Immature natural killer cell (primary cell): Measurements from ENCODE around the gene PRDM8. TPM values are rescaled to one million over a fixed set of nuclear protein-coding genes. Genes with fewer than 3 reads are reported as not detected.

Source experiments
- DNase-seq, 3 donors: peaks; one replicate each; pipeline ENCODE4 v3.0.0; 2022; ENCODE audit warnings: mixed read lengths in 1 of 3
- H3K27ac Mint-ChIP-seq, 6 donors: one replicate each; pipeline ENCODE4 v1.8.0; 2020; ENCODE audit warnings: mixed read lengths in 6 of 6, mild to moderate bottlenecking in 5 of 6, inconsistent platforms in 4 of 6, moderate library complexity in 3 of 6
- H3K27me3 Mint-ChIP-seq, 3 donors: one replicate each; pipeline ENCODE4 v1.8.0; 2020 to 2021; ENCODE audit warnings: low read depth in 3 of 3, mild to moderate bottlenecking in 3 of 3, mixed read lengths in 3 of 3, moderate library complexity in 3 of 3, inconsistent platforms in 1 of 3
- H3K36me3 Mint-ChIP-seq, 3 donors: one replicate each; pipeline ENCODE4 v1.8.0; 2020; ENCODE audit warnings: mixed read lengths in 3 of 3, inconsistent platforms in 2 of 3, mild to moderate bottlenecking in 2 of 3
- H3K4me1 Mint-ChIP-seq, 2 donors: one replicate each; pipeline ENCODE4 v1.8.0; 2020; ENCODE audit warnings: inconsistent platforms in 2 of 2, mild to moderate bottlenecking in 2 of 2, mixed read lengths in 2 of 2, moderate library complexity in 1 of 2
- H3K4me3 Mint-ChIP-seq, 5 donors: one replicate each; pipeline ENCODE4 v1.8.0; 2020; ENCODE audit warnings: mild to moderate bottlenecking in 5 of 5, mixed read lengths in 5 of 5, inconsistent platforms in 3 of 5, moderate library complexity in 3 of 5
- H3K9me3 Mint-ChIP-seq, 6 donors: one replicate each; pipeline ENCODE4 v1.8.0; 2020; ENCODE audit warnings: mild to moderate bottlenecking in 6 of 6, mixed read lengths in 6 of 6, inconsistent platforms in 4 of 6, moderate library complexity in 3 of 6
- polyA plus RNA-seq, 3 donors: library from polyadenylated mRNA; unstranded; fragments of 300-500 nt; fragmentation: Illumina TruSeq; gene quantifications; one replicate each; pipeline ENCODE4 v1.2.3, GENCODE V29; 2021

Gene PRDM8
- polyA plus RNA-seq, result 1 to 10 TPM; 1.6 to 2.7 (median 1.9) TPM

GRCh38 chr4:80196922-80197573 is at the start of gene PRDM8:
PRDM8 (plus strand) TSS chr4:80197503; CDS start chr4:80200081, 2,578 bp downstream.
- Mint-ChIP-seq H3K27ac (no peak within 1 kb of the TSS), H3K9me3 (no peaks in the 10 kb centered on the region), H3K27me3 (peaks cover 16 to 25% (median 18%) of the 10 kb centered on the region in 3 donors), H3K4me1 (peaks cover 17 to 22% of the 10 kb centered on the region in 2 donors), H3K4me3 (peak within 1 kb of the TSS in 2 of 5 donors; percentile 24 to 41), H3K36me3 (peaks cover 4 to 23% (median 13%) of the 10 kb centered on the region in 3 donors)
- no peak for DNase-seq

- H3K4me1 Mint-ChIP-seq, result no peaks in the 10 kb centered on the region
- H3K27me3 Mint-ChIP-seq, result peaks cover 0 to 3% (median 2%) of the 10 kb centered on the region in 3 donors
- no peaks in the 10 kb centered on the region for H3K9me3 Mint-ChIP-seq
- no peak overlapping the region for H3K4me3 Mint-ChIP-seq
- no peak overlapping the region for H3K27ac Mint-ChIP-seq
- no peak for DNase-seq
- H3K36me3 Mint-ChIP-seq, result no peaks in the 10 kb centered on the region
These were observed 46.7 kb upstream of the PRDM8 start for GRCh38 chr4:80150387-80151180.

- no peak overlapping the region for H3K27ac Mint-ChIP-seq
- no peaks in the 10 kb centered on the region for H3K9me3 Mint-ChIP-seq
- H3K4me1 Mint-ChIP-seq, result no peaks in the 10 kb centered on the region
- H3K27me3 Mint-ChIP-seq, result peaks cover 0 to 2% (median 0%) of the 10 kb centered on the region in 3 donors
- H3K36me3 Mint-ChIP-seq, result no peaks in the 10 kb centered on the region
- DNase-seq, result no peak
- H3K4me3 Mint-ChIP-seq, result no peak overlapping the region
These were observed 45.3 kb upstream of the PRDM8 start for GRCh38 chr4:80151981-80152380.

GRCh38 chr4:80153874-80154544 is 43.3 kb upstream of the PRDM8 start:
- Mint-ChIP-seq H3K36me3 (no peaks in the 10 kb centered on the region), H3K4me1 (no peaks in the 10 kb centered on the region), H3K9me3 (no peaks in the 10 kb centered on the region), H3K27me3 (peaks cover 0 to 2% (median 2%) of the 10 kb centered on the region in 3 donors), H3K4me3 (no peak overlapping the region), H3K27ac (no peak overlapping the region)
- DNase-seq, result no peak

GRCh38 chr4:80154545-80154933 is 42.8 kb upstream of the PRDM8 start:
- H3K36me3 Mint-ChIP-seq, result no peaks in the 10 kb centered on the region
- H3K27me3 Mint-ChIP-seq, result peaks cover 0 to 2% (median under 1%) of the 10 kb centered on the region in 3 donors
- no peaks in the 10 kb centered on the region for H3K4me1 Mint-ChIP-seq
- no peak overlapping the region for H3K27ac Mint-ChIP-seq
- H3K4me3 Mint-ChIP-seq, result no peak overlapping the region
- H3K9me3 Mint-ChIP-seq, result no peaks in the 10 kb centered on the region
- no peak for DNase-seq

GRCh38 chr4:80155316-80155982 is 41.9 kb upstream of the PRDM8 start:
- Mint-ChIP-seq H3K27me3 (peaks cover 0 to 2% (median 2%) of the 10 kb centered on the region in 3 donors), H3K4me1 (no peaks in the 10 kb centered on the region), H3K27ac (no peak overlapping the region), H3K9me3 (no peaks in the 10 kb centered on the region), H3K36me3 (no peaks in the 10 kb centered on the region), H3K4me3 (no peak overlapping the region)
- no peak for DNase-seq

- no peak overlapping the region for H3K4me3 Mint-ChIP-seq
- no peak overlapping the region for H3K27ac Mint-ChIP-seq
- H3K36me3 Mint-ChIP-seq, result no peaks in the 10 kb centered on the region
- H3K9me3 Mint-ChIP-seq, result no peaks in the 10 kb centered on the region
- no peak for DNase-seq
- no peaks in the 10 kb centered on the region for H3K4me1 Mint-ChIP-seq
- peaks cover 0 to 2% (median 2%) of the 10 kb centered on the region in 3 donors for H3K27me3 Mint-ChIP-seq
These were observed 40.9 kb upstream of the PRDM8 start for GRCh38 chr4:80156410-80156809.

- no peaks in the 10 kb centered on the region for H3K9me3 Mint-ChIP-seq
- peaks cover 2 to 4% (median 4%) of the 10 kb centered on the region in 3 donors for H3K27me3 Mint-ChIP-seq
- H3K36me3 Mint-ChIP-seq, result no peaks in the 10 kb centered on the region
- H3K4me1 Mint-ChIP-seq, result no peaks in the 10 kb centered on the region
- no peak overlapping the region for H3K27ac Mint-ChIP-seq
- H3K4me3 Mint-ChIP-seq, result no peak overlapping the region
- no peak for DNase-seq
These were observed 35.8 kb upstream of the PRDM8 start for GRCh38 chr4:80161413-80162058.

- Mint-ChIP-seq H3K27me3 (peaks cover 2 to 4% (median 4%) of the 10 kb centered on the region in 3 donors), H3K9me3 (no peaks in the 10 kb centered on the region), H3K4me3 (no peak overlapping the region), H3K27ac (no peak overlapping the region), H3K4me1 (no peaks in the 10 kb centered on the region), H3K36me3 (no peaks in the 10 kb centered on the region)
- DNase-seq, result no peak
These were observed 34.9 kb upstream of the PRDM8 start for GRCh38 chr4:80162418-80162817.

GRCh38 chr4:80165855-80166254 is 31.4 kb upstream of the PRDM8 start:
- H3K36me3 Mint-ChIP-seq, result no peaks in the 10 kb centered on the region
- no peaks in the 10 kb centered on the region for H3K4me1 Mint-ChIP-seq
- peaks cover 2 to 4% (median 3%) of the 10 kb centered on the region in 3 donors for H3K27me3 Mint-ChIP-seq
- H3K4me3 Mint-ChIP-seq, result no peak overlapping the region
- no peak for DNase-seq
- H3K9me3 Mint-ChIP-seq, result no peaks in the 10 kb centered on the region
- no peak overlapping the region for H3K27ac Mint-ChIP-seq

- Mint-ChIP-seq H3K9me3 (no peaks in the 10 kb centered on the region), H3K4me3 (no peak overlapping the region), H3K36me3 (no peaks in the 10 kb centered on the region), H3K27ac (peak overlapping the region in 3 of 6 donors; percentile 87 to 91 (median 90)), H3K4me1 (peaks cover 30 to 34% of the 10 kb centered on the region in 2 donors), H3K27me3 (peaks cover 0 to 3% (median 0%) of the 10 kb centered on the region in 3 donors)
- no peak for DNase-seq
These were observed 26.1 kb upstream of the PRDM8 start for GRCh38 chr4:80171251-80171650.

GRCh38 chr4:80171656-80172055 is 25.6 kb upstream of the PRDM8 start:
- no peak for DNase-seq
- Mint-ChIP-seq H3K27me3 (peaks cover 0 to 3% (median 3%) of the 10 kb centered on the region in 3 donors), H3K9me3 (no peaks in the 10 kb centered on the region), H3K4me1 (peaks cover 30 to 34% of the 10 kb centered on the region in 2 donors), H3K27ac (peak overlapping the region; percentile 32 to 91 (median 88)), H3K4me3 (peak overlapping the region in 3 of 5 donors; percentile 53 to 62 (median 61)), H3K36me3 (no peaks in the 10 kb centered on the region)

- no peak for DNase-seq
- peak overlapping the region; percentile 32 to 91 (median 88) for H3K27ac Mint-ChIP-seq
- H3K4me1 Mint-ChIP-seq, result peaks cover 30 to 34% of the 10 kb centered on the region in 2 donors
These were observed 25.1 kb upstream of the PRDM8 start for GRCh38 chr4:80172203-80172602.

More at GRCh38 chr4:80172203-80172602, 25.1 kb upstream of the PRDM8 start:
- Mint-ChIP-seq H3K9me3 (no peaks in the 10 kb centered on the region), H3K36me3 (no peaks in the 10 kb centered on the region), H3K4me3 (peak overlapping the region in 4 of 5 donors; percentile 52 to 62 (median 57)), H3K27me3 (peaks cover 0 to 5% (median 3%) of the 10 kb centered on the region in 3 donors)
